Calu3 (cell line): ENCODE measurements around the gene INAFM1. TPM values are rescaled to one million over a fixed set of nuclear protein-coding genes. Genes with fewer than 3 reads are reported as not detected.
A peak's percentile ranks its signal among the peaks of the same experiment; 100 is the strongest.

Source experiments
- BruUV-seq: library from RNA; stranded (reverse); fragments of 400-500 nt; replicated peaks from 2 replicates; lab custom pipeline; 2021; lab: Mats Ljungman, UMichigan
- CTCF ChIA-PET: fragments of 300-600 bp; sonication (Branson Sonifier 250); formaldehyde crosslinking; loops from one replicate; lab custom pipeline; 2022; ENCODE audit warnings: antibody characterized with exemption; lab: Charles Lee
- DNase-seq: peaks from one replicate; pipeline ENCODE4 v3.0.0; 2022
- H3K27ac Mint-ChIP-seq: one replicate; pipeline ENCODE4 v1.8.0; 2022; ENCODE audit warnings: mixed read lengths; ENCODE audit not compliant: unreplicated experiment
- H3K27me3 Mint-ChIP-seq: one replicate; pipeline ENCODE4 v1.8.0; 2022; ENCODE audit warnings: mixed read lengths; ENCODE audit not compliant: unreplicated experiment
- H3K36me3 Mint-ChIP-seq: one replicate; pipeline ENCODE4 v1.8.0; 2022; ENCODE audit warnings: mild to moderate bottlenecking, moderate library complexity, mixed read lengths; ENCODE audit not compliant: insufficient read depth, unreplicated experiment
- H3K4me1 Mint-ChIP-seq: one replicate; pipeline ENCODE4 v1.8.0; 2022; ENCODE audit warnings: mild to moderate bottlenecking, low read depth, mixed read lengths; ENCODE audit not compliant: unreplicated experiment
- H3K4me3 Mint-ChIP-seq: one replicate; pipeline ENCODE4 v1.8.0; 2022; ENCODE audit warnings: mild to moderate bottlenecking, low read depth, moderate library complexity, mixed read lengths; ENCODE audit not compliant: unreplicated experiment
- H3K9me3 Mint-ChIP-seq: one replicate; pipeline ENCODE4 v1.8.0; 2022; ENCODE audit warnings: low read depth, mixed read lengths; ENCODE audit not compliant: unreplicated experiment
- intact Hi-C: fragments of 100-400 bp; cut with micrococcal nuclease; formaldehyde crosslinking; loops from one replicate; pipeline ENCODE4 v1.10.0; 2022; ENCODE audit not compliant: unreplicated experiment
- total RNA-seq: library from RNA; stranded (reverse); gene quantifications from 2 replicates; pipeline ENCODE4 v1.2.3, GENCODE V29; 2022
- TF ChIP-seq, protein P1 (sequence below): fragments of 200-600 bp; IDR thresholded peaks from one replicate; pipeline ENCODE4 v1.8.0; 2022; ENCODE audit warnings: antibody characterized with exemption; ENCODE audit not compliant: unreplicated experiment

Gene INAFM1
- total RNA-seq, 1 experiment from 2014 or later = 13.9 TPM

DNA sequence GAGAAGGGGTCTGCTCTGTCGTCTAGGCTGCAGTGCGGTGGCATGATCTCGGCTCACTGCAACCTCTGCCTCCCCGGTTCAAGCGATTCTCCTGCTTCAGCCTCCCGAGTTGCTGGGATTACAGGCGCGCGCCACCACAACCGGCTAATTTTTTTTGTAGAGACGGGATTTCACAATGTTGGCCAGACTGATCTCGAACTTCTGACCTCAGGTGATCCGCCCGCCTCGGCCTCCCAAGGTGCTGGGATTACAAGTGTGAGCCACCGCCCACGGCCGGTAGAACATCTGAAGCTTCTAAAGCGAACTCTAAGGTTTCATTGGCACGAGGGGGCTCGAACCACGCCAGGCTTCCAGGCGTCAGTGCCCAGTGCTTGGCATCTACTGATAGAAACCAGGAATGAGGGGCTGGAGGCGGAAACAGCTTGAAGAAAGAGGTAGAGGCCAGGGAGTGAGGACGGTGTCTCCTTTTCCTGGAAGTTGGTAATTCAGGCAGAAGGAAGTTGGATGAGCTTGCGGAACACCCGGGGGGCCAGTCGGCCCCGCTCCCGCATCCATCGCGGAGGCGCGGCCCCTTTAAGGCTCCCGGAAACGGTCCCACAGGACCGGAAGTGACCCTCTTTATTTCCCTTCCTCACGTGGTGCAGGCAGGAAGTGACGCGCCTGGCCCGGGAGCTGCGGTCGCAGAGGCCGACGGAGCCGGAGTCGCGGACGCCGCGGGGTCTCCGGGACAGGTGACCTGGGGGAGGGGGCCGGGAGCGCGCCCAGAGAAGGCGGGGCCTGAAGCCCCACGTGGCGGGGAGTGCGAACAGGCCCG is 18.6 kb upstream of the INAFM1 start, which contains the start of gene CCDC9:
Gene CCDC9, plus strand, starts transcription at position 647 of the 814 bp plus-strand sequence. CDS start 1,876 bp downstream, outside the sequence.
- BruUV-seq = TSS peak; percentile 97
- CTCF ChIA-PET = interaction anchor here (0.6 to 2.1 kb wide), 13 partner anchors 9 to 281 kb away, joined by 3 to 28 read pairs (median 5); partner anchors contain the start of genes DHX34 and INAFM1
- no peaks in the 10 kb centered on the region for H3K27me3 Mint-ChIP-seq
- H3K9me3 Mint-ChIP-seq = no peaks in the 10 kb centered on the region
- TF ChIP-seq, protein P1, sequence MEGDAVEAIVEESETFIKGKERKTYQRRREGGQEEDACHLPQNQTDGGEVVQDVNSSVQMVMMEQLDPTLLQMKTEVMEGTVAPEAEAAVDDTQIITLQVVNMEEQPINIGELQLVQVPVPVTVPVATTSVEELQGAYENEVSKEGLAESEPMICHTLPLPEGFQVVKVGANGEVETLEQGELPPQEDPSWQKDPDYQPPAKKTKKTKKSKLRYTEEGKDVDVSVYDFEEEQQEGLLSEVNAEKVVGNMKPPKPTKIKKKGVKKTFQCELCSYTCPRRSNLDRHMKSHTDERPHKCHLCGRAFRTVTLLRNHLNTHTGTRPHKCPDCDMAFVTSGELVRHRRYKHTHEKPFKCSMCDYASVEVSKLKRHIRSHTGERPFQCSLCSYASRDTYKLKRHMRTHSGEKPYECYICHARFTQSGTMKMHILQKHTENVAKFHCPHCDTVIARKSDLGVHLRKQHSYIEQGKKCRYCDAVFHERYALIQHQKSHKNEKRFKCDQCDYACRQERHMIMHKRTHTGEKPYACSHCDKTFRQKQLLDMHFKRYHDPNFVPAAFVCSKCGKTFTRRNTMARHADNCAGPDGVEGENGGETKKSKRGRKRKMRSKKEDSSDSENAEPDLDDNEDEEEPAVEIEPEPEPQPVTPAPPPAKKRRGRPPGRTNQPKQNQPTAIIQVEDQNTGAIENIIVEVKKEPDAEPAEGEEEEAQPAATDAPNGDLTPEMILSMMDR = no peak
- peaks cover 40% of the 10 kb centered on the region for H3K4me1 Mint-ChIP-seq
- peak within 1 kb of the TSS; percentile 100 for H3K27ac Mint-ChIP-seq
- peaks cover 56% of the 10 kb centered on the region for H3K36me3 Mint-ChIP-seq
- peak; percentile 99 for DNase-seq
- intact Hi-C loops = no loop called here
- H3K4me3 Mint-ChIP-seq = peak within 1 kb of the TSS; percentile 85

GRCh38 chr19:47256693-47257410 is 17.8 kb upstream of the INAFM1 start:
- no peaks in the 10 kb centered on the region for H3K27me3 Mint-ChIP-seq
- intact Hi-C loops = no loop called here
- H3K4me3 Mint-ChIP-seq = peak overlapping the region; percentile 85
- H3K9me3 Mint-ChIP-seq = no peaks in the 10 kb centered on the region
- DNase-seq = peak; percentile 100
- H3K36me3 Mint-ChIP-seq = peaks cover 59% of the 10 kb centered on the region
- TF ChIP-seq, protein P1 = no peak
- BruUV-seq = no TSS peak
- peak overlapping the region; percentile 100 for H3K27ac Mint-ChIP-seq
- H3K4me1 Mint-ChIP-seq = peaks cover 37% of the 10 kb centered on the region
- CTCF ChIA-PET = interaction anchor here (0.5 to 2.1 kb wide), 13 partner anchors 10 to 209 kb away, joined by 3 to 28 read pairs (median 5); partner anchors contain the start of genes DHX34 and INAFM1

DNA sequence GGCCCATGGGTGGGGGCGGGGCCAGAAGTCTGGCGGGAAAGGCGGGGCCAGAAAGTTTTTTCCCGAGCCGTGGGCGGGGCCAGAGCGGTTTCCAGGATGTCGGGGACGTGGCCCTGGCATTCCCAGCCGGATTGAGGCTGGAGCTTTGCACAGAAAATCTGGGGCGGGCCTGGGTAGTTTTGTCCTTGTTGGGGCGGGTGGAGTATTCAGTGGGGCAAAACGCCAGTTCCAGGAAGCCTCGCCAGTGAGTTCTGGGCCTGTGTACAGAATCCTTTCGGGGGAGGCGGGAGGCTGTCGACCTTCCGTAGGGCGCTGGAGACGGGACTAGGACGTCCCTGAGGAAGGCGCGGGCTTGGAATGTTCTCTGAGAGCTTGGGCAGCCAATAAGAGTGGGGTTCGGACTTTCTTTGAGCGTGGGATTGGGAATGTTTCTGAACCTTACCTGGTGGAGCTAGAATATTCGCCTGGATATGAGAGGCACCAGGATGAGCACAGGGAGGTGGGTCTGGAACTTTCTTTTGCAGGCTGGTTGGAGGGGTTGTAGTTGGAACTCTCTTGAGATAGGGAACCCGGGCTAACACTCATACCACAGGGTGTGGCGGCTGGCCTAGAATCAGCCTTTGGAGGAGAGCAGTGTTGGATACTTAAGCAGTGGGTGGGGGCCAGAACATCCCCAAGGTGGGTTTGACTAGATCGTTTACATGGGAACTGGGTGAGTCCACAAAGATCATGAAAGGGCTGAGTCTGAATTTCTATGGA is 17.1 kb upstream of the INAFM1 start:
- Mint-ChIP-seq H3K27me3 (no peaks in the 10 kb centered on the region), H3K36me3 (peaks cover 54% of the 10 kb centered on the region), H3K9me3 (no peaks in the 10 kb centered on the region), H3K4me3 (peak overlapping the region; percentile 85), H3K27ac (peak overlapping the region; percentile 100), H3K4me1 (peaks cover 37% of the 10 kb centered on the region)
- BruUV-seq = no TSS peak
- TF ChIP-seq, protein P1 = no peak
- CTCF ChIA-PET = interaction anchor here (0.5 to 2.1 kb wide), 7 partner anchors 10 to 210 kb away, joined by 3 to 11 read pairs (median 7); partner anchors contain the start of gene INAFM1
- intact Hi-C loops = loop anchor here (2.0 kb wide), 1 partner anchor 15 kb away; no protein-coding TSS in a partner anchor
- no peak for DNase-seq

DNA sequence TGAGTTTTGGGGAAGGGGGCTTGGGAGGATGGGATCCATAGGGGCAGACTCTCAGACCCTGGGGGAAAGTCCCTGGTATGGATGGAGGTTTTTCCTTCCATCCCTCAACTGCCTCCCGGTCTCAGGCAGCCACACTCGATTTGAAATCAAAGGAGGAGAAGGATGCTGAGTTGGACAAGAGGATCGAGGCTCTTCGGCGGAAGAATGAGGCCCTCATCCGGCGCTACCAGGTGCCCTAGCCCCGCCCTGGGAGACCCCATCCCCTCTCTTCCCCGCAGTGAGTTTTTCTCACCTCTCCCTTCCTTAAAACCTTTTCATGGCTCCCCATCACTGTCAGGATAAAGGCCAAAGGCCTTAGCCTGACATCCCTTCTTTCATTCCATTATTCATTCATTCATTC is 16.3 kb upstream of the INAFM1 start:
- Mint-ChIP-seq H3K9me3 (no peaks in the 10 kb centered on the region), H3K27ac (no peak overlapping the region), H3K36me3 (peaks cover 52% of the 10 kb centered on the region), H3K4me1 (peaks cover 34% of the 10 kb centered on the region), H3K4me3 (peak overlapping the region; percentile 85), H3K27me3 (no peaks in the 10 kb centered on the region)
- TF ChIP-seq, protein P1 = no peak
- CTCF ChIA-PET = no interaction called here
- TSS peak; percentile 40 for BruUV-seq
- intact Hi-C loops = loop anchor here (2.0 kb wide), 1 partner anchor 14 kb away; no protein-coding TSS in a partner anchor
- DNase-seq = no peak
